HFF-Myc (cell line): ENCODE measurements around the gene LMAN2.

Source experiments
- DNase-seq: peaks from one replicate; pipeline ENCODE4 v3.0.0-alpha.2; 2011; ENCODE audit warnings: low read depth; ENCODE audit errors: extremely low read depth
- H3K4me3 ChIP-seq: replicated peaks from 2 replicates; pipeline ENCODE4 v1.5.1; 2011; ENCODE audit warnings: low read depth, mild to moderate bottlenecking, control low read depth, low read length
- TF ChIP-seq, protein P1 (sequence below): IDR thresholded peaks from 2 replicates; pipeline ENCODE4 v1.5.1; 2012; ENCODE audit warnings: mild to moderate bottlenecking, low read depth, low read length, control low read depth; ENCODE audit errors: missing control alignments

Gene LMAN2

DNA sequence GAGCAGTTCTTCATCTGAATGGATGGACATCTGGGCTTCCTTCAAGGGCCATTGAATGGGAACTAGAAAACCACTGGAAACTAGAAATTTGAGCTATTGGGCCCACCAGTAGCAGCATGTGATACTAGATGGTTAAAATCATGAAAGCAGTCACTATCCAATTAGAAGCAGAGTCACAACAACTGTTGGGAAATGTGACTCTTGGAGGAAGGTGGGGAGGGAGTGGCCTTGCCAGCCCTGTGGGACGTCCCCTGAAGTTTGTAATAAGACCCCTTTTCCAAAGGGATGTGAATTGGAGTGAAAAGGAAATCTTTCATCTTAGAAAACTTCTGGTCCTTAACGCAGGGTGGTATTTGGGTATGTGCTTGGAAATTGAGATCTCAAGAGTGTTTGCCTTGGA is 53.5 kb downstream of the LMAN2 start:
- TF ChIP-seq, protein P1, sequence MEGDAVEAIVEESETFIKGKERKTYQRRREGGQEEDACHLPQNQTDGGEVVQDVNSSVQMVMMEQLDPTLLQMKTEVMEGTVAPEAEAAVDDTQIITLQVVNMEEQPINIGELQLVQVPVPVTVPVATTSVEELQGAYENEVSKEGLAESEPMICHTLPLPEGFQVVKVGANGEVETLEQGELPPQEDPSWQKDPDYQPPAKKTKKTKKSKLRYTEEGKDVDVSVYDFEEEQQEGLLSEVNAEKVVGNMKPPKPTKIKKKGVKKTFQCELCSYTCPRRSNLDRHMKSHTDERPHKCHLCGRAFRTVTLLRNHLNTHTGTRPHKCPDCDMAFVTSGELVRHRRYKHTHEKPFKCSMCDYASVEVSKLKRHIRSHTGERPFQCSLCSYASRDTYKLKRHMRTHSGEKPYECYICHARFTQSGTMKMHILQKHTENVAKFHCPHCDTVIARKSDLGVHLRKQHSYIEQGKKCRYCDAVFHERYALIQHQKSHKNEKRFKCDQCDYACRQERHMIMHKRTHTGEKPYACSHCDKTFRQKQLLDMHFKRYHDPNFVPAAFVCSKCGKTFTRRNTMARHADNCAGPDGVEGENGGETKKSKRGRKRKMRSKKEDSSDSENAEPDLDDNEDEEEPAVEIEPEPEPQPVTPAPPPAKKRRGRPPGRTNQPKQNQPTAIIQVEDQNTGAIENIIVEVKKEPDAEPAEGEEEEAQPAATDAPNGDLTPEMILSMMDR, result no peak
- no peak overlapping the region for H3K4me3 ChIP-seq
- no peak for DNase-seq

DNA sequence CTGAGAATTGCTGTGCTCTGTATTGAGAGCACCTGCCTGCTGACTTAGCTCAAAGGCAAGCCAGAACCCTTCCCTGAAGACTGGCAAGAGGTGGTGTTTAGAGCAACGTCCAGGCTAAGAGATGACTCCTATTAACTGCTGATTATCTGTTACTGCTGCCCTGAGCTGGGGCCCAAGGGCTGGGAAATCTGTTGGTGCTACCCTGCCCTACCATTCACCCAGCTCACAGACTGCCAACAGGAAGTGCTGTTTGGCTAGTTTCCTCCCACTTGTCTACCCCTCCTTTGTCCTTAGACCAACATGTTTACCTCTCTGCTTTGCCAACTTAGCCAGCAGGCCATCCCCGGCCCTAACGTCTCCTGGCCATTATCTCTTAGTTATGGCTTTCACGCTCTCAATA is 54.9 kb downstream of the LMAN2 start:
- TF ChIP-seq, protein P1, result no peak
- DNase-seq, result no peak
- no peak overlapping the region for H3K4me3 ChIP-seq

DNA sequence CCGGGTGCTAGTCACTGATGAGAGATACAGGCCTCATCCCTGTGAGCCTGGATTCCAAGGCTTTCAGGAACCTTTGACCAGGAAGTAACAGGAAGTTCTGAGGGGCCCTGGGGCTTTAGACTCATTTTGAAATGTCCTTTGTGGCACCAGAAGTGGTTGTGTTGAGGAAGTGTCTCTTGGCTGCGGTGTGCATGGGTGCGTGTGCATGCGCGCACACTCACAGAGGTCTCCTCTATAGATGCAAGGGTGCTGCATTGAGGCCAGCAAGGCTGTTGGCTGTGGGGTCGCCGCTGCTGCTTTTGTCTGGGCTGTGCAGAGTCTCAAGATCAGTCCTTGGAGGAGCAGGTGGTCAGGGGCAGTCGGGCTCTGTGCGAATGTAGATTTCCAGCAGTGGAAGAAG is 55.5 kb downstream of the LMAN2 start:
- TF ChIP-seq, protein P1, result no peak

DNA sequence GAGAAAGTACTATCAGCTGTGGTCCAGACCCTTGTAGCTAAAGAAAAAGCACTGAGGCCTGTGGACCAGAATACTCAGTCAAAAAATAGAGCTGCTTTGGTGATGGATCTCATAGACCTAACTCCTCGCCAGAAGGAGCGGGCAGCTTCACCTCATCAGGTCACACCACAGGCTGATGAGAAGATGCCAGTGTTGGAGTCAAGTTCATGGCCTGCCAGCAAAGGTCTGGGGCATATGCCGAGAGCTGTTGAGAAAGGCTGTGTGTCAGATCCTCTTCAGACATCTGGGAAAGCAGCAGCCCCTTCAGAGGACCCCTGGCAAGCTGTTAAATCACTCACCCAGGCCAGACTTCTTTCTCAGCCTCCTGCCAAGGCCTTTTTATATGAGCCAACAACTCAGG is 56.8 kb downstream of the LMAN2 start:
- no peak overlapping the region for H3K4me3 ChIP-seq
- DNase-seq, result no peak
- TF ChIP-seq, protein P1, result no peak

More for the DNA sequence above, 55.5 kb downstream of the LMAN2 start:
- DNase-seq, result no peak
- H3K4me3 ChIP-seq, result no peak overlapping the region

DNA sequence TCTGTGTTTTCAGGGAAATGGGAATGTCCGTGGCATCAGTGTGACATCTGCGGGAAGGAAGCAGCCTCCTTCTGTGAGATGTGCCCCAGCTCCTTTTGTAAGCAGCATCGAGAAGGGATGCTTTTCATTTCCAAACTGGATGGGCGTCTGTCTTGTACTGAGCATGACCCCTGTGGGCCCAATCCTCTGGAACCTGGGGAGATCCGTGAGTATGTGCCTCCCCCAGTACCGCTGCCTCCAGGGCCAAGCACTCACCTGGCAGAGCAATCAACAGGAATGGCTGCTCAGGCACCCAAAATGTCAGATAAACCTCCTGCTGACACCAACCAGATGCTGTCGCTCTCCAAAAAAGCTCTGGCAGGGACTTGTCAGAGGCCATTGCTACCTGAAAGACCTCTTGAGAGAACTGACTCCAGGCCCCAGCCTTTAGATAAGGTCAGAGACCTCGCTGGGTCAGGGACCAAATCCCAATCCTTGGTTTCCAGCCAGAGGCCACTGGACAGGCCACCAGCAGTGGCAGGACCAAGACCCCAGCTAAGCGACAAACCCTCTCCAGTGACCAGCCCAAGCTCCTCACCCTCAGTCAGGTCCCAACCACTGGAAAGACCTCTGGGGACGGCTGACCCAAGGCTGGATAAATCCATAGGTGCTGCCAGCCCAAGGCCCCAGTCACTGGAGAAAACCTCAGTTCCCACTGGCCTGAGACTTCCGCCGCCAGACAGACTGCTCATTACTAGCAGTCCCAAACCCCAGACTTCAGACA is 57.5 kb downstream of the LMAN2 start:
- no peak overlapping the region for H3K4me3 ChIP-seq
- DNase-seq, result no peak
- TF ChIP-seq, protein P1, result no peak

DNA sequence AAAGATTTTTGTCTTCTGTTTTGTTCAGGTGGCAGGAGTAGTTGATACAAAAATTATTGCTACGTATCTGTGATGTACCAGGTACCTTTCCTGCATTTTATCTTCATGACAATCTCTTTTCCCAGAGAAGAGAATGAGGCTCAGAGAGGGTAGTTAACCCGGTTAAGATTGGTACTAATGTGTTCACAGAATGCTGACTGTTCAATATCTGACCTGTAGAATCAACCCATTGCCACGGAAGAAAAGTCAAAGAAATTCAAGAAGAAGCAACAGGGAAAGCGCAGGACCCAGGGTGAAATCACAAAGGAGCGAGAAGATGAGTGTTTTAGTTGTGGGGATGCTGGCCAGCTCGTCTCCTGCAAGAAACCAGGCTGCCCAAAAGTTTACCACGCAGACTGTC is 59.7 kb downstream of the LMAN2 start:
- DNase-seq, result no peak

More for the DNA sequence above, 59.7 kb downstream of the LMAN2 start:
- H3K4me3 ChIP-seq, result no peak overlapping the region
- TF ChIP-seq, protein P1, result no peak
